IPS DF 4.7 (cell line): ENCODE measurements around the gene SLC6A2.

Source experiments
- DNase-seq: peaks from one replicate; pipeline ENCODE4 v3.0.0-alpha.2; 2013; ENCODE audit warnings: low spot score; ENCODE audit errors: extremely low read depth

Gene SLC6A2

DNA sequence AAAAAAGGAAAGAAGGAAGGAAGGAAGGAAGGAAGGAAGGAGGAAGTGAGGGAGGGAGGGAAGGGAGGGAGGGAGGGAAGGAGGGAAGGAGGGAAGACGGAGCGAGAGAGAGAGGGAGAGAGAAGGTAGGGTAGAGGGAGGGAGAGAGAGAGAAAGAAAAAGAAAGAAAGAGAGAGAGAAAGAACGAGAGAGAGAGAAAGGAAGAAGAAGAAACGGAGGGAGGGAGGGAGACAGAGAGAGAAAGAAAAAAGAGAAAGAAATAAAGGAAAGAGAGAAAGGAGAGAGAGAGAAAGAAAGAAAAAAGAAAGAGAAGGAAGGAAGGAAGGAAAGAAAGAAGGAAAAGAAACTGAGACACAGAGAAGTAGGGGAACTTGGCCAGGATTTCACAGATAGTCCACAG, 8.4 kb upstream of the SLC6A2 start:
- no peak for DNase-seq

DNA sequence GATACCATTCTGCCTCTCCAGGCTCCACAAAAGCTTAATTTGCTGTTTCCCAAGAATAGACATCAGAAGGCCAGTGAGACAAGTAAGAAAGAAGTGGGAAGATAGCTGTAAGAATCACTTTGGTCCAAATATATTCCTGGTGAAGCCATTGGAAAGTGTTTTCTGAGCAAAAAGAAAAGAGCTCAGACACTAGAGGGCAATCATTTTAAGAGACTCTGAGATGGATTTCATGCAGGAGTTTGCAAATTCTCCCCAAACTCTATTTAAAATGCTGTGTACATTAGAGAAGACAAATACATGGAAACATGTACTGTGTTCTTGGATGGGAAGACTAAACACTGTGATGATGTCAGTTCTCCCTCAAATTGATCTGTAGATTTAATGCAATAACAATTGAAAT, 8.0 kb upstream of the SLC6A2 start:
- DNase-seq: no peak

DNA sequence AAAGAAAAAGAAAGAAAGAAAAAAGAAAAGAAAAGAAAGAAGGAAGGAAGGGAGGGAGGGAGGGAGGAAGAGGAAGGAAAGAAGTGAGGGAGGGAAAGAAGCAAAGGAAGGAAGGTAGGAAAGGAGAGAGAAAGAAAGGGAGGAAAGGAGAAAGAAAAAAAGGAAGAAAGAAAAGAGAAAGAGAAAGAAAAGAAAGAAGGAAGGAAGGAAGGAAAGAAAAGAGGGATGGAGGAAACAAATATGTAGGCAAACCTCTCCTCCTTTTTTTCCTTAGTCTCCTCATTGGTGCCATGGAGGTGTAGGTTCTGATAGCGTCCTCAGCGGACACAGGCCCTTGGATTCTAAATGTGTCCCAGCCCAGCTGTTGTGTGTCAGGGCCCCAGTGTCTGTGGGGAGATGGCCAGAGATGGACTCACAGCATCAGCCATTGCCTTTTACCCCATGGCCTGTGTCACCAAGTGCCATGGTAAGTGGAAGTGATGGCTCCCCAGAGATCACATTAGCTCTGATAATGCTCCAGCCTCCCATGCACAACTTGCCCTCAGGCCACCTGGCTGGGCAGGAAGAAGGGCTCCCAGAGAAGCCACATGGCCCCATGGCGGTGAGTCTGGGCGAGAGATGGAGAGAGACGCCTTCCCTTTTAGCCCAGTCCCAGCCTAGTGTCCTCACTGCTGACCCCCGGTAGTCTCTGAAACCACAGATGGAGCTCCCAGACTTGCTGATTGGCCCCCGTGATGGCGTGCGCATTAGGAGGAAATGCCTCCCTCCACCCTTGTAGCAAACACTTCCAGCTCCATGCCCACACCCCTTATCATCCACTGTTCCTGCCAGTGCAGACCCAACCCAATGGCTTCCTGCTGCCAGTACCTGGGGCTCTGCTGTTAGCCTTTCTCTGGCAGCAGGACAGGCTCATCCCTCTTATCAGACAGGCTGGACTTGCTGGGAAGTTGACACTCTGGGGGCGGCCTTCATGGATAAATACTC, 3.7 kb upstream of the SLC6A2 start:
- DNase-seq: no peak

DNA sequence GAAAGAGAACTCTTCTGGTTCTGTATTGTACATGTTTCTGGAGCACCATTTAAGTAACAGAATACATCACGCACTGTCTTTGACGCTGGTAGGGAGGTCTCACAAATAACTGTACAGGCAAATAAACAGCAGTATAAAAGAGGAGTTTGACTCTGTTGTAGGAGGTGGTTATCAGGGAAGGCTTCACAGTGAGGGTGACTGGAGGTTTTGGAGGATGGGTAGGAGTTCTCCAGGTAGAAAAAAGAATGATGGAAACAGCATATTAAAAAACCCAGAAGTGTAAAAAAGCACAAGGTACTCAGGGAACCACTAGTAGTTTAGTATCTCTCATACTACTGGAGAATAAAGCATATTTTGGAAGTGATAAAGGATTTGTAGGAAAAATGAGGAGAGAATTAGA, 2.7 kb upstream of the SLC6A2 start:
- DNase-seq: no peak

DNA sequence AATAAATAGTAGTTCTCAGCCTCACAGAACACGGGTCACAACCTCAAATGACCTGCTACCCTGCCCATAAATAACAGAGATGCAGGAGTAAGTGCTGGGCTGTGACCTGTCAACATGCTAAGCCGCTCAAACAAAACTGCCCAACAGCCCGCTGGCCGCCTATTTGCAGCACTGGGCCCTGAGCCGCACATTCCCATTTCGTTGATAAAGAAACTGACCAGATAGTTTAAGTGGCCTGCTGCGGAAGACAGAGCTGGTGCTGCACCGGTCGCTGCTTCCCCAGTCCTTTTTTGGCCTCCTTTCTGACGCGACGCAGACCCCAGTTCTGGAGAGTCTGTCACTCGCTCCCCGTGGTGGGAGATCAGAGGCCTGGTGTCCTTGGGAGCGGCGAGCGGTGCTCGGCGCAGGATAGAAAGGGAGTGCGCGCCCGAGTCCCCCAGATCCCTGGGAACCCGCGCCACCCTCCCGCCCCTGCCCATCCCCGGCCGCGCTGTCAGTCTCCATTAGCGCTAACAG, 349 bp upstream of the SLC6A2 start:
- no peak for DNase-seq

DNA sequence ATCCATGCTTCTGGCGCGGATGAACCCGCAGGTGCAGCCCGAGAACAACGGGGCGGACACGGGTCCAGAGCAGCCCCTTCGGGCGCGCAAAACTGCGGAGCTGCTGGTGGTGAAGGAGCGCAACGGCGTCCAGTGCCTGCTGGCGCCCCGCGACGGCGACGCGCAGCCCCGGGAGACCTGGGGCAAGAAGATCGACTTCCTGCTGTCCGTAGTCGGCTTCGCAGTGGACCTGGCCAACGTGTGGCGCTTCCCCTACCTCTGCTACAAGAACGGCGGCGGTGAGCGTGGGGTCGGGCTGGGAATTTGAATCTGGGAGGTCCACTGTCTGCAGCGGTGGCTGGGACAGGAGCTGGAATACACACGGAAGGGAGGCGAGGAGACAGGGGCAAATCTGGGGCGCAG, 904 bp downstream of the SLC6A2 start:
- DNase-seq: no peak

DNA sequence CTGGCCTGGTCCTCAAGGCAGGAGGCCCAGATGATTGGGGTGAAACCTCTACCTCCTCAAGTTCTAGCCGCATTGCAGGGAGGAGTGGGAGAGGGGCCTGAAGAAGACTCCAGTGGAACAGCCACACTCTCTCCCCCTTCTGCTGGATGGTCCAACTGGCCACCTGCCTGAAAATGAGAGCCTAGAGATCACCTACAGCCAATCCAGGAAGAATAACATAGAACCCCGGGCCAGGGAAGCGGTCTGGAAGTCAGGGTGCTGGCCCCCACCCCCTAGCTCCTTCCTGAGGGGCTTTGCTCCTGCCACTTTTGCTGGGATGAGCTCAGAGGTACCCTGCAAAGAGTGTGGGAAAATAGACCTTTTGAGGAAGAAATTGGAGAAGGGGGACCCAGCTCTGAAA, 1.8 kb downstream of the SLC6A2 start:
- DNase-seq: no peak

DNA sequence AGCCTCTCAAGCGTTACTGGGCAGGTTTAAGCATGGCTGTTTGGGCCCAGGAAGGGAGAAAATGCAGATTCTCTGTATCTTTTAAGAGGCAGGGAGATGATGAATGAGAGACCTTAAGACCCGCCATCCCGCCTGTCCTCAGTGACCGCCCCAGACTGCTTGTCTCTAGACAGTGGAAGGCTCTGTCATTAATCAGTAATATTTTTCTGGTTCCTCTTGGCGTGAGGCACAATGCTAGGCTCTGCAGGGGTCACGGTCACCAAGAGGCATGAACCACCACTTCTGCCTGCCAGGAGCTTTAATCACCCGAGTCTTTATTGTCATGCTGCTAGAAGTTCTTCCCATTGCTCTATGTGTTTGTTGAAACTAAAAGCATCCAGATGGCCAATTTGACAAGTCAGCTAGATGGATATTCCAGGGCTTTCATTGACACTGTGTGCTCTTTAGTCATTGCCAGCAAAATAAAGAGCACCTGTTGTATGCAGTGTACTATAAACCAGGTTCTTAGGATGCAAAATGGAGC, 3.2 kb downstream of the SLC6A2 start:
- no peak for DNase-seq

DNA sequence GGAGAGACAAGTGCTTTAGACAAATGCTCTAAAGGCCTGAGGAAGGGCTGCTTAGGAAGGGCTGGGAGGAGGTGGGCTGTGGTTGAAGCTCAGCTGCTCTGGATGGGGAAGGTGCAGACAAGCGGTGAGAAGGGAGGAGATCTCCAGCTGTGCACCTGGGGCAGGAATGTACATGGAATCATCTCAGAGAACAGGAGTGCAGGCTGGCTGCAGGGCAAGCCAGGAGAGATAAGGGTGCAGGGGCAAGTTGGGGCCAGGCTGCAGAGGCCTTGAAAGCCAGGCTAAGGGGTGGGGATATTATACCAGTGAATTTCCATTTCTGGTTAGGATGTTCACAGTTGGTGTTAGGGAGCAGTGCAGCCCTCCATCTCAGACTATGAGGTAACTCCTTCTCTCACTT, 4.2 kb downstream of the SLC6A2 start:
- no peak for DNase-seq

DNA sequence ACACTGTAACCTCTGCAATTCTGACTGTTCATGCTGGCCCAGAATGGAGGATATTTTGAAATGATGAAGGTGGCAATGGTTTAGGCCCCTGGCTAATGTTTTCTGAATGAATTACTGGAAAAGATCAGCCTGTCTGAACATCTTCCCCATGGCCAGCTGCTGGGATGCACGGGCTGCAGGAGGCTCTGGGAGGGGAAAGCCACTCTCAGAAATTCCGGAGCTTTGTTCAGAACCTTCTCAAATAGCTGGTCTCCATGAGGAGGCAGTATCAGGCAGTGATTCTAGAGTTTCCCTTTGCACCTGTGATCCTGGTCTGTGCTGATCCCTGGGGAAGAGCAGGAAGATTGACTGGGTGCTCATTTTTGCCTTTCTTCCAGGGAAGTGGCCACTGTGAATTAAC, 5.0 kb downstream of the SLC6A2 start:
- no peak for DNase-seq

DNA sequence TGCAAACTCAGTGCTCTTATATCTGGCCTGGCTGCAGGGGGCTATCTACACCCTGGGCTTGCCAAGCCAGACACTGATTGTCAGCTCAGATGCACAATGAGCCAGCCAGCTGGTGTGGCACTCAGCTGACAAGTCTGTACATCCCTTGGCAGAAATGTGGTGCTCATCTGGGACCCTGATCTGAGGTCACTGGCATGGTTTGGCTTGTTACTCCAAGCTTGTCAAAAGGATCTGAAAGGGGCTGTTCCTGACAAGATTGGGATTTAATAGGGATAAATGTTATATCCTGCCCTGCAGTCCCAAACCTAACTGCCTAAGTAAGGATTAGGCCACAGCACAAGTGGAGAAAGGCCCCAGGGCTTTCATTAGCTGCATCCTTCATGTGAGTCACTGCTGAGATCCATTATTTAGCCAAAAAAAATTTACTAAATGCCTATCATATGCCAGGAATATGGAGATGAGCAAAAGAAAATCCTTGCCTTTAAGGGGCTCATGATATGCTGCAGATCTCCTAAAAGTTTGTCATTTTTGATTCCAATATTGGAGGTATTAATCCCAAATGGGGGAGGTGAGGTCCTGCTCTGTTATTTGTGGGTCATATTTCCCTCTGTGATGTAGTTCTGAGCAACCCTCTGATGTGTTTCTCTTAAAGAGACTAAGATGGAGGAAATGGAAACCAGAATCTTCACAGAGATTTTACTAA, 6.3 kb downstream of the SLC6A2 start:
- no peak for DNase-seq

DNA sequence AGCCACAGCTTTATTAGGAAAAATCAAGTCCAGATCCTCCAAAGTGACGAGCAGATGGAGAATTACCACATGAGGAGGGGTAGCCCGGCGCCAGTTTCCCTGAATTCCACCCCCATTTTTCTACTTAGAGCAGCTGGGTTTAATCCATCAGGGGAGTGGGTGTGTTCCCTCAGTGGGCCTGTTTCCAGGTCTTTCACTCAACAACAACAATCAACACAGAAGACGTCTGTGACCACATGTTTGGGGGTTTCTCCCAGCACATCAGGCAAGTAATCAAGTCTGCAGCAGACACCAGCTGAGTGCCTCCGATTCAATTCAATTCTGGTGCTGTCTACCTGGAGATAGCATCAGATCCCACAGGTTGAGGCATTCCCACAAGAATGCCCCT, 6.8 kb downstream of the SLC6A2 start:
- no peak for DNase-seq

DNA sequence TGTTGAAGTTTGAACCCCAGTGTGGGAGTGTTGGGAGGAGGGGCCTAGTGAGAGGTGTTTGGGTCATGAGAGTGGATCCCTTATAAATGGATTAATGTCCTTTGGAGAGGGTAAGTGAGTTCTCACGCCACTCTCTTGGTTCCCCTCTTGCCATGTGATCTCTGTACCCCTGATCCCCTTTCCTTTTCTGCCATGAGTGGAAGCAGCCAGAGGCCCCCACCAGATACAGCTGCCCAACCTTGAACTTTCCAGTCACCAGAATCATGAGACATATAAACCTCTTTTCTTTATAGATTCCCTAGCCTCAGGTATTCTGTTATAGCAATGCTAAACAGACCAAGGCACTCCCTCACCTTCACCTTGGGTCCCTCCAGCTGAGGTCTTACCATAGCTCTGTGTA, 7.4 kb downstream of the SLC6A2 start:
- DNase-seq: no peak

DNA sequence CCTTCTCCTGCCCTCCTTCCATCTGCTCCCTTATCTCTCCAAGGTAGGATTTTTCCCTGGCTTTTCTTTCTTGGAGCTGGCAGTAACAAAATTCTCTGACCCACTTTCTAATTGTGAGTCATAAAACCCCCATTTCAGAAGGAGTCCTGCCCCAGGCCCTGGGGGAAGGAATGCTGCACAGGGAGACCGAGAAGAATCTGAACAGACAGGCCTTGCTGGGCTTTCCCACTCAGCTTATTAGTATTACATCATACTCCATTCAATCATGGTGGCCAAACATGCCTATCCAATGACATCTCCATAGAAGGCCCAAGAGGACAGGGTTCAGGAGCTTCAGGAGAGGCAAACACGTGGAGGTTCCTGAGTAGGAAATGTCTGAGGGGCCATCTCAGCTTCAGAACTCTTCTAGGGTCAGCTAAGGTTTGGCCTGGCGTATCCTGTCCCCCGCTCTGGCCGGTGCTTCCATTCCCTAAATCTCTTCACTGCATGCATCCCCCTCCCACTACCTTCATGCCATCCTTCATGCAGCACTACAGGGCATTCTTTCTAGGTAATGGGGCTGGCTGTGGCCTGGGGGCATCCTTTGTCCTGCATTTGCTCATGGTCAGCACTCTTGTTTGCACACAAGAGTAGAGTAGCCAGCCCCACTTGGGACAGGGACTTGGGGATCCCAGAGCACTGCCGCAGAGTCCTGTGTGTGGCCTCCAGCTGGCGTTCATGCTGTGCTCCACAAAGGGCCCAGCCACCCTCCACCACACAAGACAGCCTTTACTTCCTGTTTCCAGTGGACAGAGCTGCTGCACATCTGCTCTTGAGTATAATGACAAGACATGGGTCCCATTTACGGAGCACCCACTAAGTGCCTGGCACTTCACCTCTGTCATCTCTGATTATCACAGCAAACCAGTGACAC, 8.2 kb downstream of the SLC6A2 start:
- DNase-seq: no peak

DNA sequence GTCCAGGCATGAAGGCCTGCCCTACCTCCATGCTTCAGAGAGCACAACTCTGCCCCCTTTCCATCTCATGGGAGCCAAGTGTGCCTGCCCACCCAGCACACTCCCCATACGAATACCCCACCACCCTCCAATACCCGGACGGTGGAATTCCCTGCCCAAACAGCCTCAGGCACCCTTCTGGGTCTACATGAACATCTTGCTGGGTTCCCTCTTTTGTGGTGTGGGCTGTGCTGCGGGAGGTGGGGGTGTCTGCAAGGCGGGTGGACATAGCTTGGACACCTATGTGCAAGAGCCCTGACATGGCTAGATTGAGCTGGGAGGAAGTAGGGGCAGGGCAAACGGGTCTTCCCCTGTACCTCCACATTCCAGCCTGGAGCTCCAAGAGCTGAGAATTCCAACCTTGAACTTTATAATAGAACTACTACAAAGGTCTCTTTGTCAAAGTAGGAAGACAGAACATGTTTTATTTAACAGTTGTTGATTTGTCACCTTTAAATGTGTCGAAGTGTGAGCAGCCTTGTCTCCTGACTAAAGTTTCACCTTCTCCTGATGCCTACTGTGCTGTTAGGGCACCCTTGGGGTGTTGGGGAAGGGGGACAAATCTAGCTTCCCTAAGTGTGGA, 9.1 kb downstream of the SLC6A2 start:
- no peak for DNase-seq

DNA sequence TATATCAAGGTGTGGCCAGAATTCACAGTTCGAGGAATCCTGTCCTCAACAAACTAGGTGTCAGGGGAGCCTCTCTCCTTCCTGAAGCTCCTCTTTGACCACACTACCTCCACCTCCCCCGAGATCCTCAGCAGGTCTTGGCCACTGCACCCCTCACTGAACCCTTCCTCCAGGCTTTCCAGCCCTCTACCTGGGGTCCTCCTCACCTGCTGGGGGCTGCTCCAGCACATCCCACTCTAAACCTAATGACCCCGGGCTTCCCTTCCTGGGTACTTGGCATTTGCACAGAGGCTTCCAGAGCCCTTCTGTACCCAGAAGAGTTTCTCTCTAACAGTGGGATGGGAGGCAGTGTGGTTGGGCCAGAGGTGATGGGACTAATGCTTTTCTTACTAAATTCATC, 9.7 kb downstream of the SLC6A2 start:
- DNase-seq: no peak

DNA sequence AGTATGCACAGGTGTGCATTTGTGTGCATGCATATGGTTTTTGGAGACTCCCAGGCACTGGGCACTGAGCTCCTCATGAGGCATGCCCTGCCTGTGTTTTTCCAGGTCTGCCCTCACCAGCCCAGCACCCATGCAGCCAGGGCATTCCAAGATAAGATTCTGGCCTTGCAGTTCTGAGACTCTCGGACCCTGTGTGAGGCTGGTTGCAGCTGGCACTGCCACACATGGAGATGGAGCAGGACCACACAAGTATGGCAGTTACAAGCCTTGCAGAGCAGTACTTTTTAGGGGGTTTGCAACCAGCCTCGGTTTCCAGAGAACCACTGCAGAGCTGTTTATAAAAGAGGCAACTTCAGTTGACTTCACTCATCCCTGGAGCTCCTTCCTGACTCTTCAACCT, 10.2 kb downstream of the SLC6A2 start:
- DNase-seq: no peak

DNA sequence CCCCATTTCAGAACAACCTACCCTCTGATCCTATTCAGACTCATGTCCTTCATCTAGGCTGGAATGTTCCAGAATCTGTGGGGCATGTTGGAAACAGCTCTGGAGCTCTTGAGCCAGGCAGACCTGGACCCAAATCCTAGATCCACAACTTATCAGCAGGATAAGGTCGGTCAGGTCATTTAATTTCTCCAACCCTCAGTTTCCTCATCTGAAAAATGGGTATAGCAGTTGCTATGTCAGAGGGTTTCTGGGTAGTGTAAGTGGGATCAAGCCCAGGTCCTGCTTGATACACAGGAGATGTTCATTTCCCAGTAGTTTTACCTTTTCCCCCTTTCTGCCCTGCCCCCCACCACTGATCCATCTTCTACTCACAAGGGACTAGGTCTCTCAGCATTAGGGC, 12.0 kb downstream of the SLC6A2 start:
- no peak for DNase-seq

DNA sequence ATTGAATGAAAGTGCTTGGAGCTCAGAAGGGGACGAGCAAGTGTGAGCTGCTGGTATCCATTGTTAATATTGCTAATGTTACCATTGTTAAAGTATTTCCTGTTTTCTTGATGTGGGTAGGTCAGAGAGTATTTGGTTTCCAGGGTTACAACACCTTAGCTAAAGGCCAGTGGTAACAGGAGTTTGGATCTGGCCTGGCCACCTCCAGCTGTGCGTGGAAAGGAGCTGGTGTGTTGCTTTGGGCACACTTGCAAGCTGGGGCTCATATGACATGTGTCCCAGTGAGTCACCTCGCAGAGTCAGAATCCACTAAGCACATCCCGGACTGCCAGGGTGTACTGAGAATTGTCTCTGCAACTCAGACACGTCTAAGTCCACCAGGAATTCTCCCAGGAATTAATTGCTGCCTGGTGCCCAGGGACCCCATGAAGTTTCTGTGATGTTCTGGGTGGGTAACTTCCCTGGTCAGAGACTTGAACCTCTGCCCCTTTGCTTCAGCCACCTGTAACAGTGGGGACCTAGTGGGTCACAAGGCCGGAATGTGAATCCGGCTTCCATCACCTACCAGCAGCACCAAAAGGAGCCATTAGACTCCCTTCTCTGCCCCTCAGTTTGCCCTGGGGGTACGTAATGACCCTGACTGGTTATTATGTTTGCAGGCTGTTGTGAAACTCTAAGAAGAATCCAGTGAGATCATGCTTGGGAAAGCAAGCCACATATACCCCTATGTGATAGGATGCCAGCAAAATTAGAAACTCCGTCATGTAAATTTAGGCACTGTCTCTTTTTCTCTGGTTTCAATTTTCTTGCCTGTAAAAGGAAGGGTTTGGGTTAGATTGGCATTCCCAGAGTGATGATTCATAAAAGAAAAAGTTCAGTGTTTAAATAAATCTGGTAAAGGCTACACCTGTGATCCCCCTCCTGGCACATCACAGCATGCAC, 12.8 kb downstream of the SLC6A2 start:
- no peak for DNase-seq
